ENCODE data around the gene RBM4B. TPM values are rescaled to one million over a fixed set of nuclear protein-coding genes. Genes with fewer than 3 reads are reported as not detected.
A peak's percentile ranks its signal among the peaks of the same experiment; 100 is the strongest.

Gene RBM4B
- total RNA-seq, 1 experiment from 2014 or later: 9.5 TPM

- ChIA-PET POLR2A (interaction anchor here (0.7 to 17.6 kb wide), 26 partner anchors 11 to 321 kb away, joined by 3 to 420 read pairs (median 6); partner anchors contain the start of genes ACTN3, BRMS1, CCDC87 and CCS), CTCF (interaction anchor here (0.6 to 1.4 kb wide), 6 partner anchors 9 to 133 kb away, joined by 3 to 5 read pairs (median 3); no protein-coding TSS in a partner anchor)
- intact Hi-C loops (cut with micrococcal nuclease): loop anchor here (1.0 kb wide), 1 partner anchor 127 kb away; the partner anchor contains the start of gene BBS1
- Mint-ChIP-seq H3K4me1 (ENCODE audit: insufficient read depth, unreplicated experiment) (peaks cover 37% of the 10 kb centered on the region), H3K36me3 (ENCODE audit: insufficient read depth, unreplicated experiment) (peaks cover 63% of the 10 kb centered on the region), H3K9me3 (ENCODE audit: unreplicated experiment) (no peaks in the 10 kb centered on the region), H3K4me3 (ENCODE audit: unreplicated experiment) (peak overlapping the region; percentile 97), H3K27me3 (ENCODE audit: insufficient read depth, unreplicated experiment) (no peaks in the 10 kb centered on the region), H3K27ac (ENCODE audit: low read depth, unreplicated experiment) (peak overlapping the region; percentile 98)
- TSS peak; percentile 53 for BruUV-seq (replicated peaks)
- no peak for DNase-seq (ENCODE audit: unreplicated experiment)
- no peak for TF ChIP-seq CTCF (IDR thresholded peaks at IDR 0.05; ENCODE audit: unreplicated experiment)
Observed at GRCh38 chr11:66637557-66638176, 40.0 kb downstream of the RBM4B start.

GRCh38 chr11:66636411-66636810, 41.3 kb downstream of the RBM4B start:
- Mint-ChIP-seq H3K4me3 (ENCODE audit: unreplicated experiment) (no peak overlapping the region), H3K27me3 (ENCODE audit: insufficient read depth, unreplicated experiment) (no peaks in the 10 kb centered on the region), H3K9me3 (ENCODE audit: unreplicated experiment) (no peaks in the 10 kb centered on the region), H3K27ac (ENCODE audit: low read depth, unreplicated experiment) (peak overlapping the region; percentile 98), H3K4me1 (ENCODE audit: insufficient read depth, unreplicated experiment) (peaks cover 24% of the 10 kb centered on the region), H3K36me3 (ENCODE audit: insufficient read depth, unreplicated experiment) (peaks cover 58% of the 10 kb centered on the region)
- no peak for TF ChIP-seq CTCF (IDR thresholded peaks at IDR 0.05; ENCODE audit: unreplicated experiment)
- no TSS peak for BruUV-seq (replicated peaks)
- DNase-seq (ENCODE audit: unreplicated experiment): no peak
- CTCF ChIA-PET: interaction anchor here (0.6 to 2.0 kb wide), 2 partner anchors 42 to 212 kb away, joined by 3 to 8 read pairs; partner anchors contain the start of gene RBM4B
- POLR2A ChIA-PET: interaction anchor here (0.6 to 17.6 kb wide), 6 partner anchors 12 to 198 kb away, joined by 3 to 420 read pairs (median 18); partner anchors contain the start of genes ACTN3, MRPL11, RBM14 and RBM4B
- intact Hi-C loops (cut with micrococcal nuclease): no loop called here

- POLR2A ChIA-PET: interaction anchor here (0.6 to 17.6 kb wide), 2 partner anchors 13 to 147 kb away, joined by 4 to 420 read pairs; partner anchors contain the start of gene RBM14
- H3K9me3 Mint-ChIP-seq (ENCODE audit: unreplicated experiment): no peaks in the 10 kb centered on the region
- CTCF ChIA-PET: no interaction called here
- H3K4me1 Mint-ChIP-seq (ENCODE audit: insufficient read depth, unreplicated experiment): peaks cover 9% of the 10 kb centered on the region
- no peak overlapping the region for H3K27ac Mint-ChIP-seq (ENCODE audit: low read depth, unreplicated experiment)
- TF ChIP-seq CTCF (IDR thresholded peaks at IDR 0.05; ENCODE audit: unreplicated experiment): no peak
- no TSS peak for BruUV-seq (replicated peaks)
- H3K36me3 Mint-ChIP-seq (ENCODE audit: insufficient read depth, unreplicated experiment): peaks cover 62% of the 10 kb centered on the region
- H3K27me3 Mint-ChIP-seq (ENCODE audit: insufficient read depth, unreplicated experiment): no peaks in the 10 kb centered on the region
- intact Hi-C loops (cut with micrococcal nuclease): no loop called here
- no peak overlapping the region for H3K4me3 Mint-ChIP-seq (ENCODE audit: unreplicated experiment)
- no peak for DNase-seq (ENCODE audit: unreplicated experiment)
Observed at GRCh38 chr11:66632952-66633351, 44.7 kb downstream of the RBM4B start.

- BruUV-seq (replicated peaks): no TSS peak
- Mint-ChIP-seq H3K27ac (ENCODE audit: low read depth, unreplicated experiment) (no peak overlapping the region), H3K4me3 (ENCODE audit: unreplicated experiment) (no peak overlapping the region), H3K4me1 (ENCODE audit: insufficient read depth, unreplicated experiment) (peaks cover 5% of the 10 kb centered on the region), H3K36me3 (ENCODE audit: insufficient read depth, unreplicated experiment) (peaks cover 72% of the 10 kb centered on the region), H3K27me3 (ENCODE audit: insufficient read depth, unreplicated experiment) (no peaks in the 10 kb centered on the region), H3K9me3 (ENCODE audit: unreplicated experiment) (no peaks in the 10 kb centered on the region)
- POLR2A ChIA-PET: interaction anchor here (17.6 kb wide), 1 partner anchor 12 kb away, joined by 420 read pairs; the partner anchor contains the start of gene RBM14
- CTCF ChIA-PET: interaction anchor here (0.5 kb wide), 1 partner anchor 10 kb away, joined by 3 read pairs; no protein-coding TSS in a partner anchor
- intact Hi-C loops (cut with micrococcal nuclease): no loop called here
- no peak for TF ChIP-seq CTCF (IDR thresholded peaks at IDR 0.05; ENCODE audit: unreplicated experiment)
- DNase-seq (ENCODE audit: unreplicated experiment): no peak
Observed at GRCh38 chr11:66631883-66632282, 45.8 kb downstream of the RBM4B start.
